ENCODE results near the gene THRSP. TPM values are rescaled to one million over a fixed set of nuclear protein-coding genes. Genes with fewer than 3 reads are reported as not detected.

Gene THRSP
- total and polyA plus RNA-seq, 2 of the 8 experiments (the other 6 are each of a cell fraction or from before 2014, with no cell fraction given): 0.11 TPM; not detected in 1

DNA sequence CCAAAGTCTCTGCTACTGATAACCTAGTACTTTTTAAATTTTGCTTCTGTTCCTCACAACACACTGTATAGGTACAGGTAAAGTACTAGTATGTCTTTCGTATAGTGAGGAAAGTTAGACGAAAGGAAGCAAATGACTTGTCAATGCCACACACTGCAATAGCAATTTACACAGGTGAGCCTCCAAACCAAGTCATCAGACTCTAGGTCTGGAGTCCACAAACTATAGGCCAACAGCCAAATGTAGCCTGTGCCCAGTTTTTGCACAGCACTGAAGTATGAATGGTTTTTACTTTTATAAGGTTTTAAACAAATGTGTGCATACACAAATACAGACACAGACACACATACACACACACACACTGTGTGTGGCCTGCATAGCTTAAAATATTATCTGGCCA lies 47.6 kb downstream of the THRSP start:
- no peak overlapping the region for H4K8ac ChIP-seq (ENCODE audit: extremely low read depth, insufficient read depth, low read length)
- H2BK120ac ChIP-seq (replicated peaks; ENCODE audit: low read depth, low read length): no peak overlapping the region
- H3K56ac ChIP-seq (replicated peaks; ENCODE audit: insufficient read length, low read depth, low read length): no peak overlapping the region
- no peak overlapping the region for H2AK5ac ChIP-seq (ENCODE audit: low read depth, low read length)
- peaks cover 0 to 1% (median 0%) of the 10 kb centered on the region in 4 experiments; a peak in 1 of 7 replicates for H3K27me3 ChIP-seq (replicated peaks in 1 of 4; ENCODE audit: control insufficient read depth in 3 of 4, extremely low read depth in 1 of 4, insufficient read depth in 3 of 4, low read length in 3 of 4)
- H3K4me2 ChIP-seq (ENCODE audit: insufficient read depth in 1 of 2, low read depth in 2 of 2, low read length in 2 of 2): no peak overlapping the region
- no peak overlapping the region for H2BK12ac ChIP-seq (ENCODE audit: low read depth, low read length)
- H3K4me3 ChIP-seq (ENCODE audit: extremely low read depth in 1 of 4, insufficient read depth in 2 of 4, low read depth in 3 of 4, low read length in 4 of 4): no peak overlapping the region
- no peak overlapping the region for H3K23ac ChIP-seq (ENCODE audit: insufficient read length)
- H3K36me3 ChIP-seq (ENCODE audit: control insufficient read depth in 2 of 4, insufficient read depth in 4 of 4, low read length in 3 of 4): peaks cover 2 to 48% (median 19%) of the 10 kb centered on the region in 4 experiments; a peak in 4 of 8 replicates
- no peak overlapping the region for H2AFZ ChIP-seq (ENCODE audit: low read length)
- H3K27ac ChIP-seq (ENCODE audit: low read depth, low read length): no peak overlapping the region
- no peak overlapping the region for H2BK20ac ChIP-seq (ENCODE audit: low read length)
- DNase-seq (ENCODE audit: low read depth in 1 of 2, low spot score in 2 of 2) (no peak), FAIRE-seq (no peak)
- ChIA-PET POLR2A (ENCODE audit: partially characterized antibody) (no interaction called here), CTCF (ENCODE audit: partially characterized antibody) (no interaction called here)
- H4K5ac ChIP-seq (ENCODE audit: insufficient read length, low read depth, low read length): no peak overlapping the region
- no peak overlapping the region for H3K4ac ChIP-seq (replicated peaks; ENCODE audit: insufficient read length, low read depth, low read length)
- H3K79me1 ChIP-seq (ENCODE audit: low read depth, low read length): no peaks in the 10 kb centered on the region; the same call in 1 of the 2 replicates
- H3K14ac ChIP-seq (ENCODE audit: insufficient read length): no peak overlapping the region
- H3K18ac ChIP-seq (ENCODE audit: extremely low read depth, low read length): no peak overlapping the region
- no peaks in the 10 kb centered on the region for H4K20me1 ChIP-seq (replicated peaks in 1 of 2; ENCODE audit: control insufficient read depth in 1 of 2, insufficient read depth in 2 of 2, low read length in 2 of 2)
- H2BK15ac ChIP-seq (ENCODE audit: low read length): no peak overlapping the region
- H3K9ac ChIP-seq (replicated peaks in 1 of 4; ENCODE audit: extremely low read depth in 1 of 4, low read depth in 3 of 4, low read length in 3 of 4): no peak overlapping the region
- no peaks in the 10 kb centered on the region for H3K79me2 ChIP-seq (ENCODE audit: control insufficient read depth in 1 of 2, insufficient read depth in 2 of 2, low read length in 2 of 2)
- WGBS, 2 experiments (ENCODE audit: extremely low coverage in 1 of 2, insufficient coverage in 1 of 2, insufficient read length in 1 of 2, insufficient replicate concordance in 2 of 2, low coverage in 1 of 2, low lambda C conversion rate in 2 of 2, missing lambda C conversion rate in 1 of 2): 83% methylated on average over 2 of the region's 2 CpGs; no CpG with 5 or more reads in 1 of the 2 experiments
- no peak overlapping the region for H4K91ac ChIP-seq (replicated peaks; ENCODE audit: insufficient read length, low read length)
- no peaks in the 10 kb centered on the region for H3K4me1 ChIP-seq (replicated peaks in 1 of 4; ENCODE audit: control insufficient read depth in 3 of 4, insufficient read depth in 4 of 4, low read length in 3 of 4)
- no peaks in the 10 kb centered on the region; the same call in 1 of the 2 replicates for H3K23me2 ChIP-seq (ENCODE audit: low read depth, low read length)
- H3K9me3 ChIP-seq (ENCODE audit: insufficient read depth in 2 of 2, low read depth in 1 of 2, low read length in 1 of 2): no peaks in the 10 kb centered on the region
- H2BK5ac ChIP-seq (ENCODE audit: low read depth, low read length): no peak overlapping the region
- TF ChIP-seq RNF2 (IDR thresholded peaks at IDR 0.05; ENCODE audit: borderline replicate concordance, low read depth, low read length, missing control alignments, poor library complexity, severe bottlenecking) (no peak), JUN (IDR thresholded peaks at IDR 0.05; ENCODE audit: low read depth, low read length) (no peak), RAD21 (IDR thresholded peaks at IDR 0.05 in 1 of 2, conservative IDR thresholded peaks at IDR 0.05 in 1 of 2; ENCODE audit: low read depth in 2 of 2, low read length in 2 of 2) (no peak), RBBP5 (IDR thresholded peaks at IDR 0.05; ENCODE audit: borderline replicate concordance, low read depth, low read length) (no peak), RFX5 (IDR thresholded peaks at IDR 0.05; ENCODE audit: borderline replicate concordance, low read depth, low read length) (no peak), NRF1 (IDR thresholded peaks at IDR 0.05; ENCODE audit: low read depth, low read length) (no peak), GABPA (IDR thresholded peaks at IDR 0.05; ENCODE audit: borderline replicate concordance, insufficient read depth, low read length) (no peak), JUND (IDR thresholded peaks at IDR 0.05; ENCODE audit: low read length) (no peak), SP2 (IDR thresholded peaks at IDR 0.05; ENCODE audit: low read length) (no peak), KDM4A (IDR thresholded peaks at IDR 0.05; ENCODE audit: low read depth, low read length, severe bottlenecking) (no peak)
- TF ChIP-seq, protein P1, sequence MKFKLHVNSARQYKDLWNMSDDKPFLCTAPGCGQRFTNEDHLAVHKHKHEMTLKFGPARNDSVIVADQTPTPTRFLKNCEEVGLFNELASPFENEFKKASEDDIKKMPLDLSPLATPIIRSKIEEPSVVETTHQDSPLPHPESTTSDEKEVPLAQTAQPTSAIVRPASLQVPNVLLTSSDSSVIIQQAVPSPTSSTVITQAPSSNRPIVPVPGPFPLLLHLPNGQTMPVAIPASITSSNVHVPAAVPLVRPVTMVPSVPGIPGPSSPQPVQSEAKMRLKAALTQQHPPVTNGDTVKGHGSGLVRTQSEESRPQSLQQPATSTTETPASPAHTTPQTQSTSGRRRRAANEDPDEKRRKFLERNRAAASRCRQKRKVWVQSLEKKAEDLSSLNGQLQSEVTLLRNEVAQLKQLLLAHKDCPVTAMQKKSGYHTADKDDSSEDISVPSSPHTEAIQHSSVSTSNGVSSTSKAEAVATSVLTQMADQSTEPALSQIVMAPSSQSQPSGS (IDR thresholded peaks at IDR 0.05; ENCODE audit: low read length): no peak
